Right atrium auricular region (tissue), 2 donors: ENCODE data around the gene FHIT. TPM values are rescaled to one million over a fixed set of nuclear protein-coding genes. Genes with fewer than 3 reads are reported as not detected.

ENCODE experiments used
- DNase-seq: peaks from one replicate; pipeline ENCODE4 v3.0.0-alpha.2; 2019; ENCODE audit warnings: low spot score
- H3K27ac ChIP-seq, 2 donors: fragments of 200-600 bp; sonication (generic); 1 replicate in 1 of 2; 2 replicates in 1 of 2; pipeline ENCODE4 v1.5.1; 2016 to 2019
- H3K27me3 ChIP-seq, 2 donors: fragments of 200-600 bp; sonication (generic); one replicate each; pipeline versions ENCODE4 v1.5.1 to v1.6.0; 2017 to 2019
- H3K36me3 ChIP-seq: fragments of 200-600 bp; sonication (generic); one replicate; pipeline ENCODE4 v1.5.1; 2016
- H3K4me1 ChIP-seq, 2 donors: fragments of 200-600 bp; sonication (generic); one replicate each; pipeline versions ENCODE4 v1.5.1 to v1.6.0; 2017 to 2019
- H3K4me3 ChIP-seq, 2 donors: fragments of 200-600 bp; sonication (generic); 1 replicate in 1 of 2; 2 replicates in 1 of 2; pipeline ENCODE4 v1.5.1; 2017 to 2019; ENCODE audit warnings: mild to moderate bottlenecking in 1 of 2, moderate library complexity in 1 of 2
- H3K9me3 ChIP-seq, 2 donors: fragments of 200-600 bp; sonication (generic); one replicate each; pipeline ENCODE4 v1.5.1; 2019
- total RNA-seq, 2 donors: library from RNA; depleted of rRNA; stranded (reverse); fragments of >200 nt; gene quantifications; one replicate each; pipeline ENCODE4 v1.1.0, GENCODE V29; 2016
- TF ChIP-seq, protein P1 (sequence below), 2 donors: fragments of 200-600 bp; sonication (generic); IDR thresholded peaks; one replicate each; pipeline ENCODE4 v1.5.1; 2019; ENCODE audit warnings: antibody characterized with exemption in 2 of 2

The FHIT gene
- total RNA-seq, 2 donors from 2014 or later, result 10.4 to 11.0 TPM

DNA sequence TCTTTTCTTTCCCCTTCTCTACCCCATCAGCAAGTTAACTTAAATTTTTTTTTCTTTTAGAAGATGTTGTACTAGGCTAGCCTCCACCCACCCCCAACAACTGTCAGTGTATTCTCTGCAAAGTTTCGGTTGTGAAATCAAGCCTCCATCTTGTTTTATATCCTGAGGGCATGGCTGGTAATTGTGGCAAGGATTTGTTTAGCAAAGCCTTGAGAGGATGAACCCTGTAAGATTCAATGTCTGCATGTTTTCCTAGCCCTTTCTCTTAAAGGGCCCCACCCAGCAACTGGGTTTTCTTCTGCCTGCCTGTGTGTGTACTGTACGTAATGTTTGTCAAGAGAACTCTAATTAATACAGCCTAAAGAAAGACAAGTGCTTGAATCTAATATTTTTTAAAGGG is 475.3 kb downstream of the FHIT start:
- no peak overlapping the region for H3K4me3 ChIP-seq
- no peaks in the 10 kb centered on the region for H3K4me1 ChIP-seq
- TF ChIP-seq, protein P1, sequence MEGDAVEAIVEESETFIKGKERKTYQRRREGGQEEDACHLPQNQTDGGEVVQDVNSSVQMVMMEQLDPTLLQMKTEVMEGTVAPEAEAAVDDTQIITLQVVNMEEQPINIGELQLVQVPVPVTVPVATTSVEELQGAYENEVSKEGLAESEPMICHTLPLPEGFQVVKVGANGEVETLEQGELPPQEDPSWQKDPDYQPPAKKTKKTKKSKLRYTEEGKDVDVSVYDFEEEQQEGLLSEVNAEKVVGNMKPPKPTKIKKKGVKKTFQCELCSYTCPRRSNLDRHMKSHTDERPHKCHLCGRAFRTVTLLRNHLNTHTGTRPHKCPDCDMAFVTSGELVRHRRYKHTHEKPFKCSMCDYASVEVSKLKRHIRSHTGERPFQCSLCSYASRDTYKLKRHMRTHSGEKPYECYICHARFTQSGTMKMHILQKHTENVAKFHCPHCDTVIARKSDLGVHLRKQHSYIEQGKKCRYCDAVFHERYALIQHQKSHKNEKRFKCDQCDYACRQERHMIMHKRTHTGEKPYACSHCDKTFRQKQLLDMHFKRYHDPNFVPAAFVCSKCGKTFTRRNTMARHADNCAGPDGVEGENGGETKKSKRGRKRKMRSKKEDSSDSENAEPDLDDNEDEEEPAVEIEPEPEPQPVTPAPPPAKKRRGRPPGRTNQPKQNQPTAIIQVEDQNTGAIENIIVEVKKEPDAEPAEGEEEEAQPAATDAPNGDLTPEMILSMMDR (IDR thresholded peaks at IDR 0.05), result no peak
- DNase-seq, result no peak
- no peaks in the 10 kb centered on the region for H3K36me3 ChIP-seq
- H3K27ac ChIP-seq, result no peak overlapping the region
- peaks cover 0 to 5% of the 10 kb centered on the region in 2 donors for H3K9me3 ChIP-seq
- no peaks in the 10 kb centered on the region for H3K27me3 ChIP-seq

DNA sequence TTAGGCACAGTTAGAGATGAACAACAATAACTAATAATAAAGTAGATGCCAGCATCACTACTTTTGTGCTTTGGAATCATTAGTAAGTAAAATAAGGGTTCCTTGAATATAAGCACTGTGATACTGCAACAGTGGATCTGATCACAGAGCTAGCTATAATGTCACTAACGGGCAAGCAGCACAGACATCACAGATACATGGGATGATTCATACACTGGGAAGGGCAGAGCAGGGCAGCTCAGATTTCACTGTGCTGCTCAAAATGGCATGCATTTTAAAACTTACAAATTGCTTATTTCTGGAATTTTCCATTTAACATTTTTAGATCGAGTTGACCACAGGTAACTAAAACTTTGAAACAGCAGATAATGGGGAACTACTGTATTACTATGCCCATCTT is 476.6 kb downstream of the FHIT start:
- no peak for DNase-seq
- Histone ChIP-seq H3K36me3 (no peaks in the 10 kb centered on the region), H3K27ac (no peak overlapping the region), H3K4me1 (no peaks in the 10 kb centered on the region), H3K4me3 (no peak overlapping the region), H3K27me3 (no peaks in the 10 kb centered on the region), H3K9me3 (peaks cover 0 to 5% of the 10 kb centered on the region in 2 donors)
- TF ChIP-seq, protein P1 (IDR thresholded peaks at IDR 0.05), result no peak

DNA sequence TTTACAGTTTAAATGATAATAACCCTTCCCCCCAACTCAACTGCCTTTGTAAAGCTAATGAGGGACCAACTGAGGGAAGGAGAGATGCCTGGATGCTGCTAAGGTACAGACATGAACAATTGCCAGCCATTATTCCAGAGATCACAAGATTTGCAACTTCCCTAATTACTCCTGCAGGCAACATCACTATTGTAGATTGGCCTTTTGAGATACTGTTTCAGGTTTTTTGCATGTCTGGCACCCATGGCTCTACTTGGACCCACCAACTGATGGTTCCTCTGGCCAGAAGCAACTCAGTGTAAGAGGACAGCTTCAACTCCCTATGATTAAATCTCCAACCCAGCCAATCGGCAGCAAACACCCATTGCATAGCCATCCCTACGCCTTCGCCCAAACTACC is 478.7 kb downstream of the FHIT start:
- DNase-seq, result no peak
- TF ChIP-seq, protein P1 (IDR thresholded peaks at IDR 0.05), result no peak
- no peaks in the 10 kb centered on the region for H3K4me1 ChIP-seq

DNA sequence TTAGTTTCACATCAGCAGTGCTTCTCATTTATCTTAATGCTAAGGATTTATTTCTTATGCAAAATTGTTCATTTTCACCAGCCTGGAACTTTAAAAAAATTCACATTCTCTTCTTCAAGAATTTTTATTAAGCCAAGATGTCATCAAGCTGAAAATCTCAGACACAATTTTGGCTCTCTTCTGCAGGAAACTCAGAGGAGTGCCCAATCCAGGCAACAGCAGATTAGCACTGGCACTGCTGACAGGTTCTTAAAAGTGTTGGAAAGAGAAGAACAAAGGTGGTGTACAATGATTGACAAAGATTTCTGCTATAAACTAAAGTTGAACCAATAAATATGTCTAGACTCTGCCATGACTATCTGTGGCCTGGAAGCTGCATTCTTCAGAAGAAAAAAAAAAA is 479.5 kb downstream of the FHIT start:
- H3K27me3 ChIP-seq, result no peaks in the 10 kb centered on the region
- DNase-seq, result no peak
- no peak overlapping the region for H3K4me3 ChIP-seq
- TF ChIP-seq, protein P1 (IDR thresholded peaks at IDR 0.05), result no peak
- no peak overlapping the region for H3K27ac ChIP-seq
- H3K9me3 ChIP-seq, result peaks cover 0 to 5% of the 10 kb centered on the region in 2 donors
- H3K4me1 ChIP-seq, result no peaks in the 10 kb centered on the region
- H3K36me3 ChIP-seq, result no peaks in the 10 kb centered on the region

More for the DNA sequence above, 478.7 kb downstream of the FHIT start:
- Histone ChIP-seq H3K4me3 (no peak overlapping the region), H3K9me3 (peaks cover 0 to 5% of the 10 kb centered on the region in 2 donors), H3K27ac (no peak overlapping the region), H3K27me3 (no peaks in the 10 kb centered on the region), H3K36me3 (no peaks in the 10 kb centered on the region)

DNA sequence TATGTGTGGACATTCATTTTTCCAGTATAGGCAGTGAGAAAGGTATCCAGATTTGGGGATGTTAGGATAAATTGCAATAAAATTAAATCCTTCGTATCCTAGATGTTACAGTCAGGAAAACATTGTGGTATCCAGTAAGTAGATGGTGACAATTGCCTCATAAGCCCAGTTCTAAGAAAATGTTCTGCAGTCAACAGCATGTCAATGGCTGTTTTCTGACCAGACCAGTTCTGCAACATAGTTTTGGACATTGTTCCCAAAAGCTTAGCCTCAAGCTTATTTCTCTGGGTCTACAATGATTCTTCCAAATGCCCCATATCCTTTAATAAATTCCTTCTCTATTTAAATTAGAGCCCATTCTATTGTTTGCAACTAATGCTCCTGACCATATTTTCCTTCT is 480.7 kb downstream of the FHIT start:
- TF ChIP-seq, protein P1 (IDR thresholded peaks at IDR 0.05), result no peak
- Histone ChIP-seq H3K36me3 (no peaks in the 10 kb centered on the region), H3K4me1 (no peaks in the 10 kb centered on the region), H3K9me3 (peaks cover 0 to 1% of the 10 kb centered on the region in 2 donors), H3K4me3 (no peak overlapping the region), H3K27me3 (no peaks in the 10 kb centered on the region), H3K27ac (no peak overlapping the region)
- DNase-seq, result no peak

DNA sequence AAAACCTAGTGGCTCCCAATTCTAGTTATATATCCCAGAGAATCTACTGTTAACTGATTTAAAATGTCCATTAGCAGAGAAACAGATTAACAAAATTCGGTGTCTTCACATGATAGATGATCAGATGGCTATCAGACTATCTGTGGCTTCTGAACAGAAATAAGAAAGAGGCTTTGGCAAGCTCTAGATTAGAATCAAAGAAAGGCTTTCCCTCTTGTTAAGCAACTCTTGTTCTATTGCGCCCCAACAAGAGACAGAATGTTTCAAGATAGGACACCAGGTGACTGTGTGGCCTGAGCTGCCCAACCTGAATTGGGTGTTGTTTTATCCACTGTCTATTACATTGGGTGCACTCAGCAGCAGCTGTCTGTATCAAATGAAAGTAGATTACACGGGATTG is 483.7 kb downstream of the FHIT start:
- no peak for DNase-seq
- H3K9me3 ChIP-seq, result no peaks in the 10 kb centered on the region
- no peak overlapping the region for H3K27ac ChIP-seq
- no peaks in the 10 kb centered on the region for H3K27me3 ChIP-seq
- H3K4me3 ChIP-seq, result no peak overlapping the region
- no peaks in the 10 kb centered on the region for H3K36me3 ChIP-seq
- H3K4me1 ChIP-seq, result no peaks in the 10 kb centered on the region
- TF ChIP-seq, protein P1 (IDR thresholded peaks at IDR 0.05), result no peak
